Stimulated activated CD4-positive, alpha-beta T cell treated with anti-CD3 and anti-CD28 coated beads, Interleukin-2, amount 100 ng/mL, for 4 hours (primary cell): Measurements from ENCODE around the gene AKAIN1.

ENCODE experiments used
- DNase-seq: peaks from one replicate; pipeline ENCODE4 v3.0.0-alpha.2; 2020; ENCODE audit warnings: low read depth

Gene AKAIN1

GRCh38 chr18:5197032-5197434 is at the start of gene AKAIN1:
Gene AKAIN1, minus strand, starts transcription at chr18:5197257. Its CDS starts 204 bp downstream, at chr18:5197053.
- DNase-seq, result no peak

GRCh38 chr18:5244941-5245340 is 47.9 kb upstream of the AKAIN1 start:
- DNase-seq, result no peak

GRCh38 chr18:5239447-5239846 is 42.4 kb upstream of the AKAIN1 start:
- no peak for DNase-seq

- peak; percentile 26 for DNase-seq
Observed at GRCh38 chr18:5238371-5238976, 41.4 kb upstream of the AKAIN1 start.

- peak; percentile 77 for DNase-seq
Observed at GRCh38 chr18:5237723-5238370, 40.8 kb upstream of the AKAIN1 start.

- DNase-seq, result no peak
Observed at GRCh38 chr18:5237083-5237722, 40.1 kb upstream of the AKAIN1 start.

- no peak for DNase-seq
Observed at GRCh38 chr18:5214583-5215351, 17.7 kb upstream of the AKAIN1 start.

GRCh38 chr18:5207471-5208150 is 10.6 kb upstream of the AKAIN1 start:
- no peak for DNase-seq

- no peak for DNase-seq
Observed at GRCh38 chr18:5198311-5198710, 1.3 kb upstream of the AKAIN1 start.

- no peak for DNase-seq
Observed at GRCh38 chr18:5197461-5197860, 404 bp upstream of the AKAIN1 start.

GRCh38 chr18:5196253-5197031 is 615 bp downstream of the AKAIN1 start:
- DNase-seq, result no peak

- no peak for DNase-seq
Observed at GRCh38 chr18:5195656-5196055, 1.4 kb downstream of the AKAIN1 start.

- DNase-seq, result no peak
Observed at GRCh38 chr18:5180254-5180653, 16.8 kb downstream of the AKAIN1 start.

GRCh38 chr18:5178519-5178918 is 18.5 kb downstream of the AKAIN1 start:
- DNase-seq, result no peak

GRCh38 chr18:5175378-5175777 is 21.7 kb downstream of the AKAIN1 start:
- no peak for DNase-seq

GRCh38 chr18:5173646-5174045 is 23.4 kb downstream of the AKAIN1 start:
- no peak for DNase-seq

GRCh38 chr18:5173236-5173635 is 23.8 kb downstream of the AKAIN1 start:
- DNase-seq, result no peak

- DNase-seq, result no peak
Observed at GRCh38 chr18:5167831-5168230, 29.2 kb downstream of the AKAIN1 start.

GRCh38 chr18:5166606-5167280 is 30.3 kb downstream of the AKAIN1 start:
- no peak for DNase-seq

- DNase-seq, result no peak
Observed at GRCh38 chr18:5164903-5165302, 32.2 kb downstream of the AKAIN1 start.

- no peak for DNase-seq
Observed at GRCh38 chr18:5162111-5162510, 34.9 kb downstream of the AKAIN1 start.
